Measurements from ENCODE around the gene FAM237A. TPM values are rescaled to one million over a fixed set of nuclear protein-coding genes. Genes with fewer than 3 reads are reported as not detected.
A peak's percentile ranks its signal among the peaks of the same experiment; 100 is the strongest.

FAM237A gene
- total RNA-seq, 1 donor from 2014 or later, result not detected

DNA sequence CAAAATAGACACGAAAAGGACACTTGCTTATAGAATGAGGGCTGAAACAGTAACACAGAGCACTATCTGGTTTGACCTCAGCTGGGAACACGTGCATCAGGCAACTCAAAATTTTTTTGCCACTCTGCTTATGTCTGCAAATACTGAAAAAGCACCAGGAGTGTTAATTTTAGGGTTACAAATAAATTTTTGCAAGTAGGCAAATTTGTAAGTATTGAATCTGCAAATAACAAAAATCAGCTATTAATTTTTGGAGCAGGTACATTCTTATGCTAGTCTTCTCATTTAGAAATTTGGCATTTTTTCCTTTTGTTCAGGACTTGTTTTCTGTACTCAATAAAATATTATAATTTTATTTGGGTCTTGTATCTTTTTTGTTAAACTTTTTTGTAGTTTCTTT, 46.2 kb downstream of the FAM237A start:
- DNase-seq (ENCODE audit: low spot score), result no peak
- no peak for ATAC-seq

- no peak for ATAC-seq
- DNase-seq (ENCODE audit: low spot score), result no peak
These were observed 46.7 kb downstream of the FAM237A start for GRCh38 chr2:206688990-206689389.

DNA sequence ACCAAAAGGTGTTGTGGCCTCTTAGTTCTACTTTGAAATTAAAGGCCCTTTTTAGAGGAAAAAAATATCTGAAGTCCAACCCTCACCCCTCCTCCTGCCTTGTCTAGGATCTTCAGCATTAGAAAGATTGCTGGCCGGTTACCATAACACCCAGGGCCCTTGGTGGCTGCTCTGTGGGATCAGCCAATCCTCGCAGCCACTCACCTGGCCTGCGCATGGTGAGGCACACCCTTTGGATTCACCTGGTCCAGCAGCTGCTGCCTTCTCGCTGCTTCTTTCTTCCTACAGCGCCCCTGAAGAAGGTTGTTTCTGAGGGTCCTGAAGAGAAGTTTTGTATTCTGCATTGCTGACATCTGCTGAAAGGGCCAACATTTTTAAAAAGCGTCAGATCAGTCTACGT, 50.7 kb downstream of the FAM237A start:
- DNase-seq (ENCODE audit: low spot score) (no peak), ATAC-seq (no peak)

GRCh38 chr2:206693399-206694137, 51.3 kb downstream of the FAM237A start:
- peak; percentile 91 for ATAC-seq
- DNase-seq (ENCODE audit: low spot score), result no peak

DNA sequence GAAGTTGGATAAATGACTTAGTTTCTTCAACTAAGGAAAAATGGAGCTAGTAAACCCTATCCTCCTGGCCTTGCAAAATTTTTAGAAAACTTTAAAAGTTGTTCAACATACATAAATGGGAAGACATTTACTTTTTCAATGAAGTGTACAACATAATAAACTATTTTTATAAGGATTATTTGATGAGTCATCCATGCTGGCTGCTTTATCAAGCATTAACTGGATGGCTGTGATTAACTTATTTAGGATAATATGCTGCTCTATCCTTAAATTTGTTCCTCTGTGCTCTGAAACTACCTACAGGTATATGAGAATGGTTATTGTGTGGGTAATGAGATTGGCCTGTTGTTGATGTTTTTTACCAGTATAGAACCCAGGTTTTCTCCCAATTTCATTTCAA, 54.6 kb downstream of the FAM237A start:
- ATAC-seq, result no peak
- no peak for DNase-seq (ENCODE audit: low spot score)

DNA sequence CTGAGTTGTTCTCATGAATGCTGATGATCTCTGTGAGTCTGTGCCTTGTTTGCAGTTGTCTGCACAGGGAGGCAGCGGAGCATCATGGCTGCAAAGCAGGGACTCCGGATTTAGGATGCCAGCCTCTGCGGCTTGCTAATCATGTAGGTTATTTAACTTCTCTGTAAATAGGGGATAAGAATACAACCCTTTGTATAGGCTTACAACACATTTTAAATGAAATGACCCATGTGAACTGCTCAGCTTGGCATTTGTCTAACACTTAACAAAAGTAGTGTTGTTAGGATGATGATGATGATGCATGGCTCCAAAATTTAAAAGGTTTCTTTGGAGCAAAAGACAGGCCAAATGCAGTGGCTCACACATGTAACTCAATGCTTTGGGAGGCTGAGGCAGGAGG, 56.5 kb downstream of the FAM237A start:
- ATAC-seq (no peak), DNase-seq (ENCODE audit: low spot score) (no peak)

Other genes starting within 250 kb of the FAM237A start
- gene ADAM23, start 199.0 kb upstream of the FAM237A start, total RNA-seq, result 0.03 TPM
- gene DYTN, start 75.9 kb downstream of the FAM237A start, total RNA-seq, result not detected
- gene MDH1B, start 122.8 kb downstream of the FAM237A start, total RNA-seq, result 0.28 TPM
- 12.9 TPM for gene FASTKD2, start 123.1 kb downstream of the FAM237A start, total RNA-seq

Data from left lobe of liver (tissue), 2 donors.